ENCODE data around the gene DOCK4. TPM values are rescaled to one million over a fixed set of nuclear protein-coding genes. Genes with fewer than 3 reads are reported as not detected.

DOCK4 gene
- polyA plus RNA-seq, 10 donors = 8.2 to 16.1 (median 11.7) TPM

GRCh38 chr7:111740942-111741341, 465.3 kb downstream of the DOCK4 start:
- no peak for DNase-seq

- no peak for DNase-seq
Measured at GRCh38 chr7:111736552-111736874, 469.7 kb downstream of the DOCK4 start.

GRCh38 chr7:111735661-111736551, 470.3 kb downstream of the DOCK4 start:
- DNase-seq = peak; percentile 68 to 81 (median 73)

- peak; percentile 20 to 62 (median 34) for DNase-seq
Measured at GRCh38 chr7:111734954-111735660, 471.1 kb downstream of the DOCK4 start.

GRCh38 chr7:111732923-111733322, 473.3 kb downstream of the DOCK4 start:
- DNase-seq = no peak

- DNase-seq = peak in 2 of 3 donors; percentile 9 to 38
Measured at GRCh38 chr7:111730476-111731300, 475.5 kb downstream of the DOCK4 start.

- DNase-seq = no peak
Measured at GRCh38 chr7:111730057-111730456, 476.1 kb downstream of the DOCK4 start.

- DNase-seq = no peak
Measured at GRCh38 chr7:111729483-111729882, 476.7 kb downstream of the DOCK4 start.

- no peak for DNase-seq
Measured at GRCh38 chr7:111728635-111728995, 477.6 kb downstream of the DOCK4 start.

GRCh38 chr7:111727905-111728634, 478.1 kb downstream of the DOCK4 start:
- no peak for DNase-seq

- no peak for DNase-seq
Measured at GRCh38 chr7:111718886-111719285, 487.3 kb downstream of the DOCK4 start.

- no peak for DNase-seq
Measured at GRCh38 chr7:111711426-111712065, 494.7 kb downstream of the DOCK4 start.

- no peak for DNase-seq
Measured at GRCh38 chr7:111710839-111711380, 495.3 kb downstream of the DOCK4 start.

- DNase-seq = no peak
Measured at GRCh38 chr7:111708072-111708471, 498.1 kb downstream of the DOCK4 start.

- no peak for DNase-seq
Measured at GRCh38 chr7:111705807-111706206, 500.4 kb downstream of the DOCK4 start.

GRCh38 chr7:111697771-111698170, 508.4 kb downstream of the DOCK4 start:
- no peak for DNase-seq

- DNase-seq = no peak
Measured at GRCh38 chr7:111694376-111694775, 511.8 kb downstream of the DOCK4 start.

GRCh38 chr7:111690364-111691111, 515.7 kb downstream of the DOCK4 start:
- DNase-seq = no peak

- no peak for DNase-seq
Measured at GRCh38 chr7:111685349-111685748, 520.9 kb downstream of the DOCK4 start.

All from muscle of back (tissue), 11 donors.